HG03159 (cell line): ENCODE results near the gene KCNJ3.

ENCODE experiments used
- ATAC-seq: cut with Tn5 transposase; IDR thresholded peaks from one replicate; pipeline ENCODE4 v1.9.1; 2021; ENCODE audit warnings: mild to moderate bottlenecking, moderate library complexity; ENCODE audit not compliant: unreplicated experiment

Gene KCNJ3

GRCh38 chr2:154704991-154705390, 6.5 kb downstream of the KCNJ3 start:
- no peak for ATAC-seq

- no peak for ATAC-seq
These were observed 8.2 kb downstream of the KCNJ3 start for GRCh38 chr2:154706660-154707059.

- ATAC-seq: no peak
These were observed 9.6 kb downstream of the KCNJ3 start for GRCh38 chr2:154707994-154708575.

- no peak for ATAC-seq
These were observed 10.7 kb downstream of the KCNJ3 start for GRCh38 chr2:154709215-154709614.

- ATAC-seq: no peak
These were observed 11.6 kb downstream of the KCNJ3 start for GRCh38 chr2:154710078-154710477.

GRCh38 chr2:154710685-154711084, 12.2 kb downstream of the KCNJ3 start:
- ATAC-seq: no peak

- no peak for ATAC-seq
These were observed 15.2 kb downstream of the KCNJ3 start for GRCh38 chr2:154713675-154714074.

- ATAC-seq: no peak
These were observed 22.2 kb downstream of the KCNJ3 start for GRCh38 chr2:154720651-154721050.

- ATAC-seq: no peak
These were observed 25.8 kb downstream of the KCNJ3 start for GRCh38 chr2:154724194-154724797.

- ATAC-seq: no peak
These were observed 41.9 kb downstream of the KCNJ3 start for GRCh38 chr2:154740361-154740760.

- no peak for ATAC-seq
These were observed 60.4 kb downstream of the KCNJ3 start for GRCh38 chr2:154758871-154759270.

GRCh38 chr2:154762638-154763037, 64.1 kb downstream of the KCNJ3 start:
- ATAC-seq: no peak

GRCh38 chr2:154771664-154772284, 73.3 kb downstream of the KCNJ3 start:
- ATAC-seq: no peak

GRCh38 chr2:154776825-154777224, 78.3 kb downstream of the KCNJ3 start:
- ATAC-seq: no peak

GRCh38 chr2:154794406-154794805, 95.9 kb downstream of the KCNJ3 start:
- ATAC-seq: no peak

- no peak for ATAC-seq
These were observed 97.2 kb downstream of the KCNJ3 start for GRCh38 chr2:154795651-154796050.

GRCh38 chr2:154804451-154804850, 106.0 kb downstream of the KCNJ3 start:
- ATAC-seq: no peak

- no peak for ATAC-seq
These were observed 115.1 kb downstream of the KCNJ3 start for GRCh38 chr2:154813636-154814035.

GRCh38 chr2:154814856-154815255, 116.4 kb downstream of the KCNJ3 start:
- no peak for ATAC-seq

- no peak for ATAC-seq
These were observed 126.9 kb downstream of the KCNJ3 start for GRCh38 chr2:154825358-154825757.

- ATAC-seq: no peak
These were observed 128.3 kb downstream of the KCNJ3 start for GRCh38 chr2:154826827-154827226.

GRCh38 chr2:154827286-154827685, 128.8 kb downstream of the KCNJ3 start:
- ATAC-seq: no peak

GRCh38 chr2:154832711-154833110, 134.2 kb downstream of the KCNJ3 start:
- ATAC-seq: no peak
